CD14-positive monocyte (primary cell): Measurements from ENCODE around the gene TOPBP1. TPM values are rescaled to one million over a fixed set of nuclear protein-coding genes. Genes with fewer than 3 reads are reported as not detected.

ENCODE experiments used
- DNase-seq, 3 donors: peaks; one replicate each; pipeline ENCODE4 v3.0.0-alpha.2; 2011 to 2022
- H2AFZ ChIP-seq: 2 replicates; pipeline ENCODE4 v1.6.0; 2012; ENCODE audit warnings: mild to moderate bottlenecking, low read depth, low read length, inconsistent platforms; ENCODE audit not compliant: insufficient read depth, poor library complexity, severe bottlenecking
- H3K27ac ChIP-seq, 2 donors: 1 replicate in 1 of 2; 2 replicates in 1 of 2; pipeline ENCODE4 v1.5.1; 2012 to 2013; ENCODE audit warnings: low read length in 2 of 2, control low read depth in 1 of 2, inconsistent platforms in 1 of 2, low read depth in 1 of 2, mild to moderate bottlenecking in 1 of 2
- H3K27me3 ChIP-seq, 2 donors: one replicate each; pipeline versions ENCODE4 v1.6.0 to v1.6.1; 2011 to 2013; ENCODE audit warnings: low read length in 2 of 2; ENCODE audit not compliant: control insufficient read depth in 2 of 2, insufficient read depth in 2 of 2
- H3K36me3 ChIP-seq, 2 donors: replicated peaks in 1 of 2; 1 replicate in 1 of 2; 2 replicates in 1 of 2; pipeline versions ENCODE4 v1.5.1 to v1.6.1; 2012 to 2013; ENCODE audit warnings: low read length in 2 of 2, control low read depth in 1 of 2, inconsistent platforms in 1 of 2, mild to moderate bottlenecking in 1 of 2; ENCODE audit not compliant: insufficient read depth in 2 of 2, control insufficient read depth in 1 of 2
- H3K4me1 ChIP-seq, 2 donors: 1 replicate in 1 of 2; 2 replicates in 1 of 2; pipeline versions ENCODE4 v1.5.1 to v1.6.1; 2012 to 2013; ENCODE audit warnings: low read length in 2 of 2, control low read depth in 1 of 2, inconsistent platforms in 1 of 2, mild to moderate bottlenecking in 1 of 2, moderate library complexity in 1 of 2; ENCODE audit not compliant: insufficient read depth in 2 of 2, control insufficient read depth in 1 of 2
- H3K4me2 ChIP-seq: replicated peaks from 2 replicates; pipeline ENCODE3; 2012; ENCODE audit warnings: low read length, moderate library complexity, mild to moderate bottlenecking; ENCODE audit not compliant: poor library complexity, severe bottlenecking; ENCODE audit errors: extremely low read depth
- H3K4me3 ChIP-seq, 3 experiments: fragments of 200-600 bp in 1 of 3; sonication (generic) in 1 of 3; replicated peaks in 1 of 3; 1 replicate in 2 of 3; 2 replicates in 1 of 3; pipeline ENCODE4 v1.5.1; 2011 to 2013; ENCODE audit warnings: low read length in 3 of 3, mild to moderate bottlenecking in 3 of 3, control low read depth in 2 of 3, low read depth in 2 of 3, inconsistent platforms in 1 of 3, moderate library complexity in 1 of 3
- H3K79me2 ChIP-seq: 2 replicates; pipeline ENCODE4 v1.6.0; 2012; ENCODE audit warnings: mild to moderate bottlenecking, control low read depth, inconsistent platforms, low read length, moderate library complexity; ENCODE audit not compliant: insufficient read depth
- H3K9ac ChIP-seq: 2 replicates; pipeline ENCODE4 v1.6.0; 2017; ENCODE audit warnings: low read length, mild to moderate bottlenecking; ENCODE audit not compliant: insufficient read depth, poor library complexity, severe bottlenecking
- H3K9me3 ChIP-seq, 2 donors: replicated peaks in 1 of 2; 1 replicate in 1 of 2; 2 replicates in 1 of 2; pipeline versions ENCODE4 v1.5.1 to v1.6.1; 2012 to 2013; ENCODE audit warnings: low read length in 2 of 2, control low read depth in 1 of 2; ENCODE audit not compliant: control insufficient read depth in 1 of 2, insufficient read depth in 1 of 2
- H4K20me1 ChIP-seq: 2 replicates; pipeline ENCODE4 v1.6.0; 2012; ENCODE audit warnings: mild to moderate bottlenecking, low read length, control low read depth, moderate library complexity; ENCODE audit not compliant: insufficient read depth
- H3K27ac Mint-ChIP-seq, 7 donors: one replicate each; pipeline ENCODE4 v1.8.0; 2020; ENCODE audit warnings: mild to moderate bottlenecking in 7 of 7, mixed read lengths in 7 of 7, moderate library complexity in 6 of 7, inconsistent platforms in 2 of 7
- H3K27me3 Mint-ChIP-seq, 3 donors: one replicate each; pipeline ENCODE4 v1.8.0; 2021 to 2022; ENCODE audit warnings: low read depth in 3 of 3, mild to moderate bottlenecking in 3 of 3, mixed read lengths in 3 of 3, moderate library complexity in 3 of 3, inconsistent platforms in 1 of 3
- H3K36me3 Mint-ChIP-seq, 2 donors: one replicate each; pipeline ENCODE4 v1.8.0; 2020; ENCODE audit warnings: mixed read lengths in 2 of 2, inconsistent platforms in 1 of 2, mild to moderate bottlenecking in 1 of 2
- H3K4me1 Mint-ChIP-seq: one replicate; pipeline ENCODE4 v1.8.0; 2020; ENCODE audit warnings: mild to moderate bottlenecking, mixed read lengths
- H3K4me3 Mint-ChIP-seq, 2 donors: one replicate each; pipeline ENCODE4 v1.8.0; 2020; ENCODE audit warnings: mild to moderate bottlenecking in 2 of 2, mixed read lengths in 2 of 2, moderate library complexity in 1 of 2
- H3K9me3 Mint-ChIP-seq, 7 donors: one replicate each; pipeline ENCODE4 v1.8.0; 2020 to 2022; ENCODE audit warnings: mixed read lengths in 7 of 7, mild to moderate bottlenecking in 6 of 7, moderate library complexity in 6 of 7, inconsistent platforms in 2 of 7
- WGBS: methylation state at CpG from one replicate; pipeline ENCODE4 v1.1.5; 2013; ENCODE audit warnings: missing lambda C conversion rate; ENCODE audit not compliant: insufficient coverage; 5-methylcytosine and 5-hydroxymethylcytosine counted together
- intact Hi-C, 2 donors: fragments of 100-400 bp; cut with micrococcal nuclease; formaldehyde crosslinking; loops; one replicate each; pipeline versions ENCODE4 v1.15.0 to v1.15.1; 2023
- polyA plus RNA-seq, 3 donors: library from polyadenylated mRNA; depleted of rRNA in 1 of 3; unstranded in 2 of 3; stranded (reverse) in 1 of 3; fragments of 300-500 nt in 2 of 3; fragments of >200 nt in 1 of 3; fragmentation: Illumina TruSeq in 2 of 3; gene quantifications; 1 replicate in 2 of 3; 2 replicates in 1 of 3; pipeline ENCODE4 v1.2.3, GENCODE V29; 2012 to 2021
- TF ChIP-seq, protein P1 (sequence below): fragments of 200-600 bp; IDR thresholded peaks from one replicate; pipeline ENCODE4 v1.8.0; 2022; ENCODE audit warnings: antibody characterized with exemption, mild to moderate bottlenecking

Gene TOPBP1
- polyA plus RNA-seq, 3 donors, result 4.9 to 24.3 (median 7.0) TPM

DNA sequence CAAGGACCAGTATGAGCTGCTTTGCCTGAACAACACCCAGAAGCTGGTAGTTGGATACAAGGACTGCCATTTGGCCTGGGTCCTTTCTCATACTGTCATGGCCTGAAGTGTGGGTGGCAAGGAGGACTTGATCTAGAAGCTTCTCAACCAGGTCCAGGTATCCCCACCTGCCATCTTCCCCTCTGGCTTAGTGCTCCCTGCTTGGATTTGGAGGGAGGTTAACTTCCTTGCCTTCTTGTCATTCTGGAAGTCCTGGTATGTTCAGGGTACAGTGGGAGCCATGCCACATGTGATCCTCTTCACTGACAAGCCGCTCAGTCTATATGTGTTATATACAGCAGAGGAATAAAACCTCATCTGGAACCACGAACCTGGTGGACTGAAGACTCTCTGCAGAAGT, 37.7 kb upstream of the TOPBP1 start:
- H3K27ac Mint-ChIP-seq, result no peak overlapping the region
- intact Hi-C loops, result no loop called here
- WGBS, result 100% methylated on average over 2 of the region's 2 CpGs

DNA sequence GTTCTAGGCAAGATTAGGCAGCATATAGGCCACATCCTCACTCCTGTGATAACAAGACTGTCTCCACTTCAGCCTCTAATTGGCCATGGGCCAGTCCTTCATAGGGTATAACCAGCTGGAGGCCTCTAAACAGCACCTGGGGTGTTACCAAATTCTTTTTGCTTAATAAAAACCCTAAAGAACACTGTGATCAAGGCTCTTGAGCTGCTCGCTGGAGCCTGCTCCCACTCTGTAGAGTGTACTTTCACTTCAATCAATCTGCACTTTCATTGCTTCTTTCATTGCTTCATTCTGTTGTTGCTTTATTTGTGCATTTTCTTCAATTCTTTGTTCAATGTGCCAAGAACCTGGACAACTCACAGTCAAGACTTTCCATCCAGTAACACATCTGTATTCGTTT, 36.2 kb upstream of the TOPBP1 start:
- Mint-ChIP-seq H3K4me1 (no peaks in the 10 kb centered on the region), H3K4me3 (no peak overlapping the region), H3K9me3 (peaks cover 4 to 11% (median 8%) of the 10 kb centered on the region in 7 donors), H3K36me3 (no peaks in the 10 kb centered on the region), H3K27ac (no peak overlapping the region), H3K27me3 (no peaks in the 10 kb centered on the region)
- Histone ChIP-seq H3K27ac (no peak overlapping the region), H3K4me1 (no peaks in the 10 kb centered on the region), H2AFZ (no peak overlapping the region), H3K4me3 (no peak overlapping the region), H3K9ac (no peak overlapping the region), H3K9me3 (peaks cover 5 to 14% of the 10 kb centered on the region in 2 donors), H3K79me2 (no peaks in the 10 kb centered on the region), H3K4me2 (no peak overlapping the region), H3K36me3 (no peaks in the 10 kb centered on the region), H4K20me1 (no peaks in the 10 kb centered on the region), H3K27me3 (no peaks in the 10 kb centered on the region)
- 100% methylated on average over 1 of the region's 2 CpGs for WGBS
- no peak for DNase-seq
- intact Hi-C loops, result no loop called here
- TF ChIP-seq, protein P1, sequence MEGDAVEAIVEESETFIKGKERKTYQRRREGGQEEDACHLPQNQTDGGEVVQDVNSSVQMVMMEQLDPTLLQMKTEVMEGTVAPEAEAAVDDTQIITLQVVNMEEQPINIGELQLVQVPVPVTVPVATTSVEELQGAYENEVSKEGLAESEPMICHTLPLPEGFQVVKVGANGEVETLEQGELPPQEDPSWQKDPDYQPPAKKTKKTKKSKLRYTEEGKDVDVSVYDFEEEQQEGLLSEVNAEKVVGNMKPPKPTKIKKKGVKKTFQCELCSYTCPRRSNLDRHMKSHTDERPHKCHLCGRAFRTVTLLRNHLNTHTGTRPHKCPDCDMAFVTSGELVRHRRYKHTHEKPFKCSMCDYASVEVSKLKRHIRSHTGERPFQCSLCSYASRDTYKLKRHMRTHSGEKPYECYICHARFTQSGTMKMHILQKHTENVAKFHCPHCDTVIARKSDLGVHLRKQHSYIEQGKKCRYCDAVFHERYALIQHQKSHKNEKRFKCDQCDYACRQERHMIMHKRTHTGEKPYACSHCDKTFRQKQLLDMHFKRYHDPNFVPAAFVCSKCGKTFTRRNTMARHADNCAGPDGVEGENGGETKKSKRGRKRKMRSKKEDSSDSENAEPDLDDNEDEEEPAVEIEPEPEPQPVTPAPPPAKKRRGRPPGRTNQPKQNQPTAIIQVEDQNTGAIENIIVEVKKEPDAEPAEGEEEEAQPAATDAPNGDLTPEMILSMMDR, result no peak

More for the DNA sequence above, 37.7 kb upstream of the TOPBP1 start:
- Histone ChIP-seq H3K27me3 (no peaks in the 10 kb centered on the region), H2AFZ (no peak overlapping the region), H3K27ac (no peak overlapping the region), H3K79me2 (no peaks in the 10 kb centered on the region), H3K9me3 (peaks cover 5 to 14% of the 10 kb centered on the region in 2 donors), H3K4me1 (no peaks in the 10 kb centered on the region), H3K36me3 (no peaks in the 10 kb centered on the region), H3K9ac (no peak overlapping the region), H3K4me2 (no peak overlapping the region), H3K4me3 (no peak overlapping the region), H4K20me1 (no peaks in the 10 kb centered on the region)
- TF ChIP-seq, protein P1, result no peak
- DNase-seq, result no peak
- Mint-ChIP-seq H3K4me3 (no peak overlapping the region), H3K4me1 (no peaks in the 10 kb centered on the region), H3K27me3 (peaks cover 0 to 2% (median 1%) of the 10 kb centered on the region in 3 donors), H3K9me3 (peaks cover 4 to 11% (median 8%) of the 10 kb centered on the region in 7 donors), H3K36me3 (no peaks in the 10 kb centered on the region)
